Rectal smooth muscle tissue (tissue), 1 donor: Measurements from ENCODE around the gene NLGN1.

Source experiments
- H3K27ac ChIP-seq: one replicate; pipeline ENCODE4 v1.7.0; 2013; ENCODE audit warnings: low read depth, low read length, inconsistent platforms
- H3K27me3 ChIP-seq: one replicate; pipeline ENCODE4 v1.7.0; 2013; ENCODE audit warnings: low read length; ENCODE audit not compliant: control insufficient read depth, insufficient read depth
- H3K36me3 ChIP-seq: one replicate; pipeline ENCODE4 v1.7.0; 2013; ENCODE audit warnings: low read length; ENCODE audit not compliant: control insufficient read depth, insufficient read depth
- H3K4me1 ChIP-seq: one replicate; pipeline ENCODE4 v1.7.0; 2013; ENCODE audit warnings: low read length; ENCODE audit not compliant: control insufficient read depth, insufficient read depth
- H3K4me3 ChIP-seq: one replicate; pipeline ENCODE4 v1.7.0; 2013; ENCODE audit warnings: low read length
- H3K9ac ChIP-seq: one replicate; pipeline ENCODE4 v1.7.0; 2013; ENCODE audit warnings: low read length

Gene NLGN1

GRCh38 chr3:174116421-174116820, 718.9 kb downstream of the NLGN1 start:
- no peak overlapping the region for H3K27ac ChIP-seq
- H3K4me3 ChIP-seq = no peak overlapping the region
- no peak overlapping the region for H3K9ac ChIP-seq
- H3K4me1 ChIP-seq = no peaks in the 10 kb centered on the region
- no peaks in the 10 kb centered on the region for H3K36me3 ChIP-seq
- no peaks in the 10 kb centered on the region for H3K27me3 ChIP-seq

DNA sequence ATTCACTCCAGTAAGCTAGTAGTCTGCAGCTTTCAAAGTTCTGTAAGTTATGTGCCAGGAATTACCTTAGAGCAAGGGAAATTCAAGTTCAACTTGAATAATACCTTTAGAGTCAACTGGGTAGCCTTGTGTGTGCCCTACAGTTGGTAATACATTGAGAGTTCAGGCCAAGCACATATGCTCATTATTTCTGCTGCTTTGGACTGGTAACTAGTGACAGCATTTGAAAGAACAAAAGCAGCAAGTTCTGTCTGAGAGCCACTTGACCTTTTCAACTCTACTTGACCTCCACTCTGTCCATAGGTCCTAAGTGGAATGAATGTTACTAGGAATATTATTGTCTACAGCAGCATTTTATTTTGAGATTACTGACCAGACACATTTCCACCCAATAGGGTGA, 723.5 kb downstream of the NLGN1 start:
- H3K4me1 ChIP-seq = no peaks in the 10 kb centered on the region
- H3K27me3 ChIP-seq = no peaks in the 10 kb centered on the region
- H3K27ac ChIP-seq = no peak overlapping the region
- H3K9ac ChIP-seq = no peak overlapping the region
- H3K4me3 ChIP-seq = no peak overlapping the region
- H3K36me3 ChIP-seq = no peaks in the 10 kb centered on the region

- Histone ChIP-seq H3K4me3 (no peak overlapping the region), H3K36me3 (no peaks in the 10 kb centered on the region), H3K27ac (no peak overlapping the region), H3K9ac (no peak overlapping the region), H3K27me3 (no peaks in the 10 kb centered on the region), H3K4me1 (no peaks in the 10 kb centered on the region)
Observed at GRCh38 chr3:174122411-174122810, 724.9 kb downstream of the NLGN1 start.

- no peak overlapping the region for H3K27ac ChIP-seq
- H3K27me3 ChIP-seq = no peaks in the 10 kb centered on the region
- no peaks in the 10 kb centered on the region for H3K36me3 ChIP-seq
- no peak overlapping the region for H3K9ac ChIP-seq
- H3K4me3 ChIP-seq = no peak overlapping the region
- no peaks in the 10 kb centered on the region for H3K4me1 ChIP-seq
Observed at GRCh38 chr3:174125267-174125824, 727.8 kb downstream of the NLGN1 start.

GRCh38 chr3:174126990-174127758, 729.6 kb downstream of the NLGN1 start:
- no peaks in the 10 kb centered on the region for H3K4me1 ChIP-seq

GRCh38 chr3:174132006-174132405, 734.5 kb downstream of the NLGN1 start:
- Histone ChIP-seq H3K9ac (no peak overlapping the region), H3K27ac (no peak overlapping the region), H3K4me3 (no peak overlapping the region), H3K4me1 (no peaks in the 10 kb centered on the region), H3K27me3 (no peaks in the 10 kb centered on the region), H3K36me3 (no peaks in the 10 kb centered on the region)

More at GRCh38 chr3:174126990-174127758, 729.6 kb downstream of the NLGN1 start:
- H3K27me3 ChIP-seq = no peaks in the 10 kb centered on the region
- no peaks in the 10 kb centered on the region for H3K36me3 ChIP-seq
- H3K4me3 ChIP-seq = no peak overlapping the region
- no peak overlapping the region for H3K27ac ChIP-seq
- no peak overlapping the region for H3K9ac ChIP-seq

DNA sequence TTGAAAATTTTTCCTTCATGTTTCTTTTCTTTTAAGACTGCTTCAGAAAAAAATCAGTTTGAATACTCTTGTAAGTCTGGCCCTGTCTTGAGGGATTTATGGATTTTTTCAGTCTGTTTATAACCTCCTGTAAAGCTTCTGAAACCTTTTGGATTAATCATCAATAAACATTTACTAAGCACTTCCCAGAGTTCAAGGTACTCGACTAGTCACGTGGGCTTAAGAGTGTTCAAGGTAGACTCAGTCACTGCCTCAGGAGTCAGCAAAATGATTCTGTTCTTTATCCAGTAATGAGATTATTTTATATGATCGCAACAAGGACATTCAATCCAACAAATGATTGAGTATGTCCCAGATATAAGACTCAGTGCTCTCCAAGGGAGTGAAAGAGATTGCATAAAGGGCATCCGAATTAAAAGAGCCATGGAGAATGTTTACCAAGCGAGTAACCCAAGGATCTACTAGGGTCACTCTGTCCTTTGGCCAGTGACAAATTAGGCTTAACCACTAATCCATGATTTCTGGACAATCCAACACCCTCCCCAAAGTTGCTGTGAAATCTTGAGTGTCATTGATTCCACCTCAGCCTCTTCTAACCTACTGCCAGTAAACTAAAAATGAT, 735.0 kb downstream of the NLGN1 start:
- no peak overlapping the region for H3K27ac ChIP-seq

DNA sequence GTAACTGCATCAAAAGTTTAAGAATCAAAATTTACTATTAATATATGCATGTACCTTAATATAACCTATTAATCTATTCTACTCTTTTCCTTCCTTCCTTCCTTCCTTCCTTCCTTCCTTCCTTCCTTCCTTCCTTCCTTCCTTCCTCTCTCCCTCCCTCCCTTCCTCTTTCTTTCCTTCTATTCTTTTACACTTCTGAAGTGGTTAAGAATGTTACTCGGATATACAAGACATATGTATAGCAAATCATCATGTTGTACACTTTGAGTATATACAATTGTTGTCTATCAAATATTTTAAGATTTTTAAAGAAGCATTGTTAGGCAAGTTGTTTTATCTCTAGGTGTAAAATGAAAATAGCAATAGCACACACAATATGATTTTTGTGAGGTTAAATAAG, 748.5 kb downstream of the NLGN1 start:
- Histone ChIP-seq H3K36me3 (no peaks in the 10 kb centered on the region), H3K27me3 (no peaks in the 10 kb centered on the region), H3K9ac (no peak overlapping the region)

More for the DNA sequence above, 735.0 kb downstream of the NLGN1 start:
- no peaks in the 10 kb centered on the region for H3K27me3 ChIP-seq
- no peak overlapping the region for H3K4me3 ChIP-seq
- H3K36me3 ChIP-seq = no peaks in the 10 kb centered on the region
- no peak overlapping the region for H3K9ac ChIP-seq
- no peaks in the 10 kb centered on the region for H3K4me1 ChIP-seq

DNA sequence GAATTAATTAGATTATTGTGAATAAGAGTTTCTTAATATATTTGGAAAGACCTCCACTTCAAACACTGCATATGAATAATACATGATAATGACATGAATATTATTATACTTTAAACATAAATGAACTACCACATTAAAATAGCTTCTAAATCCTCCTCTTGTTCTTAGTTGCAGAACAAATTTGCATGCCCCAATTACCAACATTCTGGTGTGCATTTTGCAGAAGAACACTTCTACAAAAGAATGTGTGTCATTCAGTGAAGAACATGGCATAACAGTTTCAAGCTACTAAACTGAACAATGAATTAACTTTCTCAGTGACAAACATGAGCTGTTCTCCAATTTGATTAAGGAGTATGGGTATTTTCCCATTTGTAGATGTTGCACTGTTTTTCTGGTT, 750.3 kb downstream of the NLGN1 start:
- no peak overlapping the region for H3K4me3 ChIP-seq
- H3K27me3 ChIP-seq = no peaks in the 10 kb centered on the region
- no peak overlapping the region for H3K9ac ChIP-seq
- no peaks in the 10 kb centered on the region for H3K36me3 ChIP-seq
- H3K27ac ChIP-seq = no peak overlapping the region
- no peaks in the 10 kb centered on the region for H3K4me1 ChIP-seq

More for the DNA sequence above, 748.5 kb downstream of the NLGN1 start:
- H3K4me3 ChIP-seq = no peak overlapping the region
- H3K4me1 ChIP-seq = no peaks in the 10 kb centered on the region
- no peak overlapping the region for H3K27ac ChIP-seq

DNA sequence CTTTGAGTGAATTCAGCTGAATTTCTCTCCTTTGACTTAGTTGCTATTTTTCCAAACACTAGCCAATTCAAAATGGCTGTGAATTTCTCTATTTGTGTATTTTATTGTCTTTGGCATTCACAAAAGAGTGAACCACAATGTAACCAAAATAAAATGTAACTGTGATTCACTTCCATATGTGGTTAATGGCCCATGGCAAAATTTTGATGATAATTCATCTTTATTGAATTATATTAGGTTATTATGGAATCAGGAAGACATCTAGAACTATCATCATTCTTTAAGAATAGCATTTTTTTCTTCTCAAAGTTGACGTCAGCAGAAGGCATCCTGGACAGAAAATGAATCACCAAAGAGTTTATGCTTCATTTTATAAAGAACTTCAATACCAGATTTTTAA, 756.3 kb downstream of the NLGN1 start:
- H3K36me3 ChIP-seq = no peaks in the 10 kb centered on the region
- H3K27me3 ChIP-seq = no peaks in the 10 kb centered on the region
- H3K9ac ChIP-seq = no peak overlapping the region
- H3K4me1 ChIP-seq = no peaks in the 10 kb centered on the region
- no peak overlapping the region for H3K27ac ChIP-seq
- no peak overlapping the region for H3K4me3 ChIP-seq

GRCh38 chr3:174156200-174156599, 758.7 kb downstream of the NLGN1 start:
- Histone ChIP-seq H3K4me1 (no peaks in the 10 kb centered on the region), H3K9ac (no peak overlapping the region), H3K36me3 (no peaks in the 10 kb centered on the region), H3K27me3 (no peaks in the 10 kb centered on the region), H3K4me3 (no peak overlapping the region), H3K27ac (no peak overlapping the region)

DNA sequence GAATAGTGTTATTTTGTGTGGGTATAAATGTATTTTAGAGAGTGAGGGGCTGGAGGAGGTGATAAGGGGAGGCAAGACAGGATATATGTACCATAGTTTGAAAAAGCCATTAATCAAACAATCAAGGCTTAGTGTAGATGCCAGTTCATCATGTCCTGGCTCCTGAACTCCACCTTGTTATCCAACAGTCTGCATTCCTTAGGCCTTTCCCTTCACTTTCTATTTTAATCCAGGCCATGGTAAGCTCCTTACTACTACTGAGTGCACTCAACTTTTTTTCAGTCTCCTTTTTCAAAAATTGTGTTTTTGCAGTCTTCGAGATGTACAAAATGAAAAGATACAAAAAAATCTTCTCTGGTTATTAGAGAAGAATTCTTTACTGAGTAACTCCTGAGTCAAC, 761.1 kb downstream of the NLGN1 start:
- H3K27ac ChIP-seq = no peak overlapping the region
- H3K4me1 ChIP-seq = no peaks in the 10 kb centered on the region
- H3K9ac ChIP-seq = no peak overlapping the region
- H3K27me3 ChIP-seq = no peaks in the 10 kb centered on the region
- no peaks in the 10 kb centered on the region for H3K36me3 ChIP-seq
- no peak overlapping the region for H3K4me3 ChIP-seq

GRCh38 chr3:174159604-174160003, 762.1 kb downstream of the NLGN1 start:
- Histone ChIP-seq H3K4me1 (no peaks in the 10 kb centered on the region), H3K36me3 (no peaks in the 10 kb centered on the region), H3K27ac (no peak overlapping the region), H3K9ac (no peak overlapping the region), H3K27me3 (no peaks in the 10 kb centered on the region), H3K4me3 (no peak overlapping the region)
